Keratinocyte (primary cell): ENCODE results near the gene FZD1. TPM values are rescaled to one million over a fixed set of nuclear protein-coding genes. Genes with fewer than 3 reads are reported as not detected.

Experiments
- DNase-seq: peaks from one replicate; pipeline ENCODE4 v3.0.0-alpha.2; 2011; ENCODE audit warnings: low read depth, missing footprints, low spot score
- FAIRE-seq: peaks from 2 replicates; lab custom pipeline; 2011; peaks lifted over from hg19 to GRCh38; lab: Jason Lieb, UNC
- H2AFZ ChIP-seq: 2 replicates; pipeline ENCODE4 v1.6.0; 2012; ENCODE audit warnings: low read length, control low read depth, inconsistent platforms; ENCODE audit not compliant: control insufficient read depth
- H3K27ac ChIP-seq: 2 replicates; pipeline ENCODE4 v1.5.1; 2011; ENCODE audit warnings: low read length; ENCODE audit not compliant: control insufficient read depth, insufficient read depth
- H3K27me3 ChIP-seq: 3 replicates; pipeline ENCODE4 v1.6.0; 2011; ENCODE audit warnings: low read length; ENCODE audit not compliant: control insufficient read depth, insufficient read depth; ENCODE audit errors: extremely low read depth
- H3K36me3 ChIP-seq, 2 experiments: 2 replicates in 1 of 2; 3 replicates in 1 of 2; pipeline ENCODE4 v1.5.1; 2011; ENCODE audit warnings: low read length in 2 of 2, mild to moderate bottlenecking in 1 of 2; ENCODE audit not compliant: control insufficient read depth in 2 of 2, insufficient read depth in 2 of 2; ENCODE audit errors: extremely low read depth in 1 of 2
- H3K4me1 ChIP-seq: 3 replicates; pipeline ENCODE4 v1.5.1; 2011; ENCODE audit warnings: low read length; ENCODE audit not compliant: control insufficient read depth, insufficient read depth; ENCODE audit errors: extremely low read depth
- H3K4me2 ChIP-seq: 3 replicates; pipeline ENCODE4 v1.6.0; 2011; ENCODE audit warnings: low read depth, low read length; ENCODE audit not compliant: control insufficient read depth, insufficient read depth; ENCODE audit errors: extremely low read depth
- H3K4me3 ChIP-seq, 3 experiments: fragments of 200-600 bp in 1 of 3; sonication (generic) in 1 of 3; 2 replicates in 2 of 3; 3 replicates in 1 of 3; pipeline ENCODE4 v1.5.1; 2011 to 2016; ENCODE audit warnings: low read length in 3 of 3, mild to moderate bottlenecking in 3 of 3, control low read depth in 2 of 3, inconsistent platforms in 1 of 3, low read depth in 1 of 3, mixed read lengths in 1 of 3, mixed run types in 1 of 3, moderate library complexity in 1 of 3; ENCODE audit not compliant: control insufficient read depth in 2 of 3, insufficient read depth in 2 of 3; ENCODE audit errors: extremely low read depth in 1 of 3
- H3K79me2 ChIP-seq: 2 replicates; pipeline ENCODE4 v1.6.0; 2012; ENCODE audit warnings: low read length; ENCODE audit not compliant: control insufficient read depth, insufficient read depth
- H3K9ac ChIP-seq: 3 replicates; pipeline ENCODE4 v1.6.0; 2011; ENCODE audit warnings: low read length; ENCODE audit not compliant: control insufficient read depth, insufficient read depth; ENCODE audit errors: extremely low read depth
- H3K9me1 ChIP-seq: 3 replicates; pipeline ENCODE4 v1.6.0; 2011; ENCODE audit warnings: low read length; ENCODE audit not compliant: control insufficient read depth, insufficient read depth; ENCODE audit errors: extremely low read depth
- H3K9me3 ChIP-seq: 2 replicates; pipeline ENCODE4 v1.5.1; 2012; ENCODE audit warnings: low read depth, low read length; ENCODE audit not compliant: control insufficient read depth
- H4K20me1 ChIP-seq: 3 replicates; pipeline ENCODE4 v1.6.0; 2011; ENCODE audit warnings: low read length; ENCODE audit not compliant: control insufficient read depth, insufficient read depth; ENCODE audit errors: extremely low read depth
- EZH2 ChIP-seq: IDR thresholded peaks from one replicate; pipeline ENCODE4 v1.6.1; 2012; ENCODE audit warnings: inconsistent platforms, mild to moderate bottlenecking, low read length, moderate library complexity
- dilution Hi-C: fragments of 300-500 bp; cut with MboI; formaldehyde crosslinking; loops from one replicate; pipeline ENCODE4 v1.7.0; 2020; ENCODE audit warnings: low sequenced_read_pairs; ENCODE audit not compliant: extremely low pct_ligation_motif_present
- polyA plus RNA-seq, 5 experiments: library from polyadenylated mRNA; depleted of rRNA in 3 of 5; stranded (reverse) in 3 of 5; stranded (forward) in 1 of 5; unstranded in 1 of 5; fragments of >200 nt; gene quantifications; 1 replicate in 1 of 5; 2 replicates in 3 of 5; 3 replicates in 1 of 5; pipeline versions ENCODE4 v1.2.1 to v1.2.3, GENCODE V29; 2011 to 2012; ENCODE audit warnings: missing spikeins in 2 of 5, low read depth in 1 of 5, low replicate concordance in 1 of 5
- TF ChIP-seq, protein P1 (sequence below), 3 experiments: IDR thresholded peaks in 1 of 3; conservative IDR thresholded peaks in 1 of 3; optimal IDR thresholded peaks in 1 of 3; 2 replicates in 2 of 3; 3 replicates in 1 of 3; pipeline versions ENCODE3 to v1.5.1; 2011; ENCODE audit warnings: low read length in 3 of 3, mild to moderate bottlenecking in 3 of 3, moderate library complexity in 2 of 3, control low read depth in 1 of 3, inconsistent platforms in 1 of 3; ENCODE audit not compliant: insufficient read depth in 2 of 3; ENCODE audit errors: extremely low read depth in 1 of 3

The FZD1 gene
- polyA plus RNA-seq, 1 donor (not counting 4 experiments of a cell fraction or from before 2014, with no cell fraction given), result 1.3 TPM

DNA sequence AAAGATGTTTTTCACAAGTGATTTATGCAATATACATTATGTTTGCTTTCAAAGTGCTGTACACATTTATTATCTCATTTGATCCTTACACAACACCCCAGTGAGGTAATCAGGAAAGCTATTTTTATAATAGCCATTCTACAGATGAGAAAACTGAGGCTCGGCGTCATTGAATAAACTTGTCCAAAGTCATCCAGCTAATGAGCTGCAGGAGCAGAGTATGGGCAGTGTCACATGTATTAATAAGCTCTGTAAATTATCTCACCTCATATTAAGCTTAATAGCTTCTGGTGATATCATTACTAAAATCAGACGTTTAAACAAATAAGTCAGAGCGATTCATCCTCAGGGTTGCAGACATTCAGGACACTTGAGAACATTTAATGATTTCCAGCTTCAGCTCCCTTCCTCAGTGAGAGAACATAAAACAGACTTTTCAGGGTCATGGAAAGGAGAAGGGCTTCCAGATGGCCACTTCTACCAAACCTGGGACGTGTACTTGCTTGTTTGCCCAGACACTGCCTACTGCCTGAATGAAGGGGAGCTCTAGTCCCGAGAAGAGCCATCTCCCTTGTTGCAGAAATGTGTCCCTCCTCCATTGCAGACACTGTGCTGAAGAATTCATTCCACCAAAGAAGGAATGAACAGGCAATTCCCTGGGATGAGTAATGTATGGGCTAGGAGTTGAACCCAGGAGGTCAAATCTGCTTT, 20.5 kb upstream of the FZD1 start:
- no peak overlapping the region for H3K4me2 ChIP-seq
- dilution Hi-C loops, result no loop called here
- TF ChIP-seq, protein P1, sequence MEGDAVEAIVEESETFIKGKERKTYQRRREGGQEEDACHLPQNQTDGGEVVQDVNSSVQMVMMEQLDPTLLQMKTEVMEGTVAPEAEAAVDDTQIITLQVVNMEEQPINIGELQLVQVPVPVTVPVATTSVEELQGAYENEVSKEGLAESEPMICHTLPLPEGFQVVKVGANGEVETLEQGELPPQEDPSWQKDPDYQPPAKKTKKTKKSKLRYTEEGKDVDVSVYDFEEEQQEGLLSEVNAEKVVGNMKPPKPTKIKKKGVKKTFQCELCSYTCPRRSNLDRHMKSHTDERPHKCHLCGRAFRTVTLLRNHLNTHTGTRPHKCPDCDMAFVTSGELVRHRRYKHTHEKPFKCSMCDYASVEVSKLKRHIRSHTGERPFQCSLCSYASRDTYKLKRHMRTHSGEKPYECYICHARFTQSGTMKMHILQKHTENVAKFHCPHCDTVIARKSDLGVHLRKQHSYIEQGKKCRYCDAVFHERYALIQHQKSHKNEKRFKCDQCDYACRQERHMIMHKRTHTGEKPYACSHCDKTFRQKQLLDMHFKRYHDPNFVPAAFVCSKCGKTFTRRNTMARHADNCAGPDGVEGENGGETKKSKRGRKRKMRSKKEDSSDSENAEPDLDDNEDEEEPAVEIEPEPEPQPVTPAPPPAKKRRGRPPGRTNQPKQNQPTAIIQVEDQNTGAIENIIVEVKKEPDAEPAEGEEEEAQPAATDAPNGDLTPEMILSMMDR (optimal IDR thresholded peaks at IDR 0.05 in 1 of 3, IDR thresholded peaks at IDR 0.05 in 1 of 3, conservative IDR thresholded peaks at IDR 0.05 in 1 of 3; ENCODE audit: extremely low read depth in 1 of 3, insufficient read depth in 2 of 3, low read length in 3 of 3), result no peak
- TF ChIP-seq EZH2, result no peak

DNA sequence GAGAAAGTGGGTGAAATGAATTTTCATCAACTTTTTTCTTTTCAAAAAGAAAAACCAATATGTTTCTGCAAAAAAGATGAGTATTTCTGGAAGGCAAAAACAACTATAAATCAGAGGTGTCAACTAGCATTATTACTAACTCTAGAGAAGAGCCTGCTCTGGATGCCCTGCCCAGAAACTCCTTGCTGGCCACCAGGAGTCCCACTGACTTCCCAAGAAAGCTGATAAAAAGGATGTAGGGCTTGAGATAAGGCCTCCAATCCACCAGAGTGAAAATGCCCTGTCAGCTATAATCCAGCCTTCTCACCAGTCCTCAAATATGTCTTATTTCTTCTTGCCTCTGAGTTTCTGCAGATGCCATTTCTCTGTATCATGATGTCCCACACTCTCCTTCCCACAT, 16.7 kb upstream of the FZD1 start:
- no peaks in the 10 kb centered on the region for H3K79me2 ChIP-seq
- no peaks in the 10 kb centered on the region for H3K9me1 ChIP-seq
- H3K4me3 ChIP-seq, result no peak overlapping the region
- H3K4me1 ChIP-seq, result peaks cover 15% of the 10 kb centered on the region
- no peak overlapping the region for H2AFZ ChIP-seq
- FAIRE-seq (no peak), DNase-seq (no peak)
- dilution Hi-C loops, result no loop called here
- no peaks in the 10 kb centered on the region for H4K20me1 ChIP-seq
- no peaks in the 10 kb centered on the region for H3K9me3 ChIP-seq
- H3K9ac ChIP-seq, result no peak overlapping the region
- no peak overlapping the region for H3K4me2 ChIP-seq
- TF ChIP-seq, protein P1 (optimal IDR thresholded peaks at IDR 0.05 in 1 of 3, IDR thresholded peaks at IDR 0.05 in 1 of 3, conservative IDR thresholded peaks at IDR 0.05 in 1 of 3; ENCODE audit: extremely low read depth in 1 of 3, insufficient read depth in 2 of 3, low read length in 3 of 3), result no peak
- no peaks in the 10 kb centered on the region for H3K27me3 ChIP-seq
- no peak overlapping the region for H3K27ac ChIP-seq
- no peaks in the 10 kb centered on the region for H3K36me3 ChIP-seq

More for the DNA sequence above, 20.5 kb upstream of the FZD1 start:
- Histone ChIP-seq H3K4me1 (peaks cover 5% of the 10 kb centered on the region), H3K9me3 (no peaks in the 10 kb centered on the region), H3K36me3 (no peaks in the 10 kb centered on the region), H3K4me3 (no peak overlapping the region), H3K9ac (no peak overlapping the region), H3K9me1 (no peaks in the 10 kb centered on the region), H2AFZ (no peak overlapping the region), H4K20me1 (no peaks in the 10 kb centered on the region), H3K27me3 (no peaks in the 10 kb centered on the region), H3K27ac (no peak overlapping the region), H3K79me2 (no peaks in the 10 kb centered on the region)
- FAIRE-seq (no peak), DNase-seq (no peak)
